Measurements from ENCODE around the gene UBE2E2. TPM values are rescaled to one million over a fixed set of nuclear protein-coding genes. Genes with fewer than 3 reads are reported as not detected.

Gene UBE2E2
- polyA plus RNA-seq, 1 donor from 2014 or later: 19.8 TPM

GRCh38 chr3:23157331-23157730, 45.8 kb upstream of the UBE2E2 start:
- Histone ChIP-seq H3K79me2 (replicated peaks; ENCODE audit: insufficient read depth, low read length) (no peaks in the 10 kb centered on the region), H3K27ac (ENCODE audit: low read length) (no peak overlapping the region), H2AFZ (ENCODE audit: low read depth, low read length) (no peak overlapping the region), H3K36me3 (ENCODE audit: insufficient read depth, low read length) (no peaks in the 10 kb centered on the region), H3K9me3 (ENCODE audit: low read length) (no peaks in the 10 kb centered on the region), H3F3A (ENCODE audit: insufficient read depth, low read length, poor library complexity, severe bottlenecking) (no peaks in the 10 kb centered on the region), H3K27me3 (ENCODE audit: insufficient read depth, low read depth, low read length) (no peaks in the 10 kb centered on the region), H3K4me3 (ENCODE audit: low read length) (no peak overlapping the region), H3K4me2 (ENCODE audit: low read length) (no peak overlapping the region), H3K9me2 (ENCODE audit: insufficient read depth, low read length) (no peaks in the 10 kb centered on the region), H3K9ac (ENCODE audit: low read length) (no peak overlapping the region), H4K20me1 (ENCODE audit: insufficient read depth) (no peaks in the 10 kb centered on the region)
- TF ChIP-seq EZH2 (IDR thresholded peaks at IDR 0.05; ENCODE audit: borderline replicate concordance, insufficient read depth, low read length, poor library complexity, severe bottlenecking): no peak
- TF ChIP-seq EP300 (conservative IDR thresholded peaks at IDR 0.05; ENCODE audit: poor library complexity, severe bottlenecking): peak; percentile 64
- TF ChIP-seq POLR2AphosphoS5 (IDR thresholded peaks at IDR 0.05): peak; percentile 59

DNA sequence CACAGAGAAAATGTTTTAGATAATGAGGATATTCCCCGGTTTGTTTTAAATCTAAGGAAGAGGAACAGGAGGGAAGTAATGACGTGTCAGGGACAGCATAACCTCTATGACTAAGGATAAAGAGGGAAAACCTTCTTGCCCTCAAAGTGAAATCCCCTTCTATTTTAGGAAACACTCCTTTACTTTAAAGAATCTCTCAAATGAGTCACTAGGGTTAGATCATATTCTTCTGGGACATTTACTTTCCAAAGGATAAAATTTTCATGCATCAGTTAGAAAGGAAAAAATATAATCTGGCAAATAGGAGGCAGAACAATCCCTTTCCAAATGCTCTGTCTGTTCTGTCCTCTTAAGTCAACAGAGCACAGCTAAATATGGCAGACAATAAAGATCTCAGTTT, 43.2 kb upstream of the UBE2E2 start:
- no peak overlapping the region for H2AFZ ChIP-seq (ENCODE audit: low read depth, low read length)
- no peak for TF ChIP-seq CTCF (IDR thresholded peaks at IDR 0.05; ENCODE audit: poor library complexity, severe bottlenecking)
- TF ChIP-seq EP300 (conservative IDR thresholded peaks at IDR 0.05; ENCODE audit: poor library complexity, severe bottlenecking): no peak
- TF ChIP-seq POLR2AphosphoS5 (IDR thresholded peaks at IDR 0.05): no peak
- no peak for TF ChIP-seq TAF1 (IDR thresholded peaks at IDR 0.05; ENCODE audit: low read depth)
- no peak for TF ChIP-seq REST (IDR thresholded peaks at IDR 0.05; ENCODE audit: borderline replicate concordance)
- no peak for TF ChIP-seq RAD21 (conservative IDR thresholded peaks at IDR 0.05)
- TF ChIP-seq SMC3 (conservative IDR thresholded peaks at IDR 0.05; ENCODE audit: poor library complexity): no peak
- H3F3A ChIP-seq (ENCODE audit: insufficient read depth, low read length, poor library complexity, severe bottlenecking): no peaks in the 10 kb centered on the region
- no peaks in the 10 kb centered on the region for H3K9me2 ChIP-seq (ENCODE audit: insufficient read depth, low read length)
- no peak overlapping the region for H3K4me3 ChIP-seq (ENCODE audit: low read length)
- H3K9ac ChIP-seq (ENCODE audit: low read length): no peak overlapping the region
- H4K20me1 ChIP-seq (ENCODE audit: insufficient read depth): no peaks in the 10 kb centered on the region
- no peaks in the 10 kb centered on the region for H3K27me3 ChIP-seq (ENCODE audit: insufficient read depth, low read depth, low read length)
- H3K79me2 ChIP-seq (replicated peaks; ENCODE audit: insufficient read depth, low read length): no peaks in the 10 kb centered on the region
- no peak overlapping the region for H3K4me2 ChIP-seq (ENCODE audit: low read length)
- H3K9me3 ChIP-seq (ENCODE audit: low read length): no peaks in the 10 kb centered on the region
- H3K36me3 ChIP-seq (ENCODE audit: insufficient read depth, low read length): no peaks in the 10 kb centered on the region
- H3K27ac ChIP-seq (ENCODE audit: low read length): no peak overlapping the region

GRCh38 chr3:23161308-23161707, 41.8 kb upstream of the UBE2E2 start:
- H3K4me2 ChIP-seq (ENCODE audit: low read length): no peak overlapping the region
- H4K20me1 ChIP-seq (ENCODE audit: insufficient read depth): no peaks in the 10 kb centered on the region
- H3K79me2 ChIP-seq (replicated peaks; ENCODE audit: insufficient read depth, low read length): no peaks in the 10 kb centered on the region
- H3K4me3 ChIP-seq (ENCODE audit: low read length): no peak overlapping the region
- no peaks in the 10 kb centered on the region for H3F3A ChIP-seq (ENCODE audit: insufficient read depth, low read length, poor library complexity, severe bottlenecking)
- no peak overlapping the region for H3K27ac ChIP-seq (ENCODE audit: low read length)
- no peak overlapping the region for H3K9ac ChIP-seq (ENCODE audit: low read length)
- TF ChIP-seq CTCF (IDR thresholded peaks at IDR 0.05; ENCODE audit: poor library complexity, severe bottlenecking): no peak
- no peak for TF ChIP-seq POLR2AphosphoS5 (IDR thresholded peaks at IDR 0.05)
- TF ChIP-seq EZH2 (IDR thresholded peaks at IDR 0.05; ENCODE audit: borderline replicate concordance, insufficient read depth, low read length, poor library complexity, severe bottlenecking): no peak
- TF ChIP-seq SMC3 (conservative IDR thresholded peaks at IDR 0.05; ENCODE audit: poor library complexity): no peak
- no peak for TF ChIP-seq RAD21 (conservative IDR thresholded peaks at IDR 0.05)
- TF ChIP-seq EP300 (conservative IDR thresholded peaks at IDR 0.05; ENCODE audit: poor library complexity, severe bottlenecking): no peak
- TF ChIP-seq TAF1 (IDR thresholded peaks at IDR 0.05; ENCODE audit: low read depth): no peak
- no peak for TF ChIP-seq REST (IDR thresholded peaks at IDR 0.05; ENCODE audit: borderline replicate concordance)
- TF ChIP-seq MXI1 (conservative IDR thresholded peaks at IDR 0.05; ENCODE audit: poor library complexity, severe bottlenecking): no peak
- no peaks in the 10 kb centered on the region for H3K27me3 ChIP-seq (ENCODE audit: insufficient read depth, low read depth, low read length)
- H2AFZ ChIP-seq (ENCODE audit: low read depth, low read length): no peak overlapping the region
- H3K36me3 ChIP-seq (ENCODE audit: insufficient read depth, low read length): no peaks in the 10 kb centered on the region
- H3K9me2 ChIP-seq (ENCODE audit: insufficient read depth, low read length): no peaks in the 10 kb centered on the region
- no peaks in the 10 kb centered on the region for H3K9me3 ChIP-seq (ENCODE audit: low read length)
